ENCODE results near the gene GUCA2B. TPM values are rescaled to one million over a fixed set of nuclear protein-coding genes. Genes with fewer than 3 reads are reported as not detected.
A peak's percentile ranks its signal among the peaks of the same experiment; 100 is the strongest.

GUCA2B gene
- total and polyA plus RNA-seq, 5 experiments from 2014 or later: not detected

GRCh38 chr1:42163536-42164503 is 10.6 kb downstream of the GUCA2B start:
- H3K27ac Mint-ChIP-seq: no peak overlapping the region
- no peak overlapping the region for H3K4me3 Mint-ChIP-seq
- DNase-seq: no peak
- peaks cover 2 to 8% (median 2%) of the 10 kb centered on the region in 3 donors for H3K36me3 Mint-ChIP-seq
- H3K27me3 Mint-ChIP-seq: peaks cover 3 to 32% (median 15%) of the 10 kb centered on the region in 5 donors
- peaks cover 0 to 5% (median 2%) of the 10 kb centered on the region in 4 donors for H3K4me1 Mint-ChIP-seq
- POLR2A ChIA-PET: no interaction called here
- H3K9me3 Mint-ChIP-seq: peaks cover 0 to 14% (median 8%) of the 10 kb centered on the region in 9 donors
- no peak for ATAC-seq

- Mint-ChIP-seq H3K27ac (no peak within 1 kb of the TSS), H3K9me3 (peaks cover 0 to 14% (median 8%) of the 10 kb centered on the region in 9 donors), H3K36me3 (peaks cover 2 to 8% (median 2%) of the 10 kb centered on the region in 3 donors), H3K4me1 (peaks cover 0 to 5% (median 2%) of the 10 kb centered on the region in 4 donors), H3K4me3 (no peak within 1 kb of the TSS), H3K27me3 (peaks cover 3 to 29% (median 15%) of the 10 kb centered on the region in 5 donors)
- DNase-seq (no peak), ATAC-seq (no peak)
- POLR2A ChIA-PET: no interaction called here
These were observed 11.6 kb downstream of the GUCA2B start, which contains the start of gene GUCA2A for GRCh38 chr1:42164551-42165420. GUCA2A (minus strand) TSS chr1:42164745; CDS start chr1:42164712, 33 bp downstream.

GRCh38 chr1:42165511-42166210 is 12.5 kb downstream of the GUCA2B start:
- peaks cover 0 to 9% (median 7%) of the 10 kb centered on the region in 9 donors for H3K9me3 Mint-ChIP-seq
- ATAC-seq: no peak
- POLR2A ChIA-PET: no interaction called here
- peaks cover 3 to 29% (median 15%) of the 10 kb centered on the region in 5 donors for H3K27me3 Mint-ChIP-seq
- H3K4me3 Mint-ChIP-seq: no peak overlapping the region
- peaks cover 2 to 6% (median 2%) of the 10 kb centered on the region in 3 donors for H3K36me3 Mint-ChIP-seq
- peak overlapping the region in 1 of 10 donors; percentile 23 for H3K27ac Mint-ChIP-seq
- peaks cover 0 to 5% (median 2%) of the 10 kb centered on the region in 4 donors for H3K4me1 Mint-ChIP-seq
- DNase-seq: no peak

GRCh38 chr1:42167611-42168390 is 14.6 kb downstream of the GUCA2B start:
- H3K36me3 Mint-ChIP-seq: no peaks in the 10 kb centered on the region
- no peaks in the 10 kb centered on the region for H3K9me3 Mint-ChIP-seq
- peaks cover 0 to 7% (median under 1%) of the 10 kb centered on the region in 4 donors for H3K4me1 Mint-ChIP-seq
- H3K4me3 Mint-ChIP-seq: no peak overlapping the region
- peaks cover 0 to 25% (median 15%) of the 10 kb centered on the region in 5 donors for H3K27me3 Mint-ChIP-seq
- ATAC-seq (no peak), DNase-seq (no peak)
- POLR2A ChIA-PET: no interaction called here
- H3K27ac Mint-ChIP-seq: peak overlapping the region in 1 of 10 donors; percentile 18

GRCh38 chr1:42168391-42168670 is 15.1 kb downstream of the GUCA2B start:
- no peak overlapping the region for H3K27ac Mint-ChIP-seq
- H3K4me3 Mint-ChIP-seq: no peak overlapping the region
- DNase-seq (no peak), ATAC-seq (no peak)
- no peaks in the 10 kb centered on the region for H3K9me3 Mint-ChIP-seq
- H3K36me3 Mint-ChIP-seq: no peaks in the 10 kb centered on the region
- POLR2A ChIA-PET: no interaction called here
- H3K4me1 Mint-ChIP-seq: peaks cover 0 to 7% (median 2%) of the 10 kb centered on the region in 4 donors
- H3K27me3 Mint-ChIP-seq: peaks cover 0 to 22% (median 15%) of the 10 kb centered on the region in 5 donors

- Mint-ChIP-seq H3K36me3 (no peaks in the 10 kb centered on the region), H3K4me3 (no peak overlapping the region), H3K27me3 (peaks cover 0 to 22% (median 15%) of the 10 kb centered on the region in 5 donors), H3K4me1 (peaks cover 0 to 7% (median 3%) of the 10 kb centered on the region in 4 donors), H3K27ac (no peak overlapping the region), H3K9me3 (no peaks in the 10 kb centered on the region)
- ATAC-seq (no peak), DNase-seq (no peak)
- POLR2A ChIA-PET: no interaction called here
These were observed 15.6 kb downstream of the GUCA2B start for GRCh38 chr1:42168763-42169162.

GRCh38 chr1:42170779-42171621 is 17.8 kb downstream of the GUCA2B start:
- peak overlapping the region in 4 of 10 donors; percentile 12 to 73 (median 33) for H3K27ac Mint-ChIP-seq
- ATAC-seq (no peak), DNase-seq (no peak)
- peak overlapping the region in 1 of 10 donors; percentile 34 for H3K4me3 Mint-ChIP-seq
- peaks cover 0 to 22% (median 11%) of the 10 kb centered on the region in 5 donors for H3K27me3 Mint-ChIP-seq
- no peaks in the 10 kb centered on the region for H3K9me3 Mint-ChIP-seq
- H3K36me3 Mint-ChIP-seq: no peaks in the 10 kb centered on the region
- H3K4me1 Mint-ChIP-seq: peaks cover 0 to 7% (median 3%) of the 10 kb centered on the region in 4 donors
- POLR2A ChIA-PET: no interaction called here

GRCh38 chr1:42171679-42172266 is 18.6 kb downstream of the GUCA2B start:
- DNase-seq (no peak), ATAC-seq (no peak)
- POLR2A ChIA-PET: no interaction called here
- Mint-ChIP-seq H3K36me3 (peaks cover 0 to 2% (median 0%) of the 10 kb centered on the region in 3 donors), H3K27me3 (peaks cover 0 to 18% (median 4%) of the 10 kb centered on the region in 5 donors), H3K4me3 (no peak overlapping the region), H3K9me3 (no peaks in the 10 kb centered on the region), H3K4me1 (peaks cover 0 to 6% (median 3%) of the 10 kb centered on the region in 4 donors), H3K27ac (peak overlapping the region in 2 of 10 donors; percentile 73 to 87)

GRCh38 chr1:42172381-42173133 is 19.3 kb downstream of the GUCA2B start:
- H3K36me3 Mint-ChIP-seq: peaks cover 0 to 4% (median 0%) of the 10 kb centered on the region in 3 donors
- no peaks in the 10 kb centered on the region for H3K9me3 Mint-ChIP-seq
- no peak overlapping the region for H3K4me3 Mint-ChIP-seq
- POLR2A ChIA-PET: interaction anchor here (1.0 kb wide), 1 partner anchor 161 kb away, joined by 3 read pairs; no protein-coding TSS in a partner anchor
- ATAC-seq (peak in 1 of 2 donors; percentile 9), DNase-seq (no peak)
- peaks cover 0 to 10% (median 4%) of the 10 kb centered on the region in 5 donors for H3K27me3 Mint-ChIP-seq
- H3K27ac Mint-ChIP-seq: peak overlapping the region in 1 of 10 donors; percentile 71
- peaks cover 0 to 8% (median 3%) of the 10 kb centered on the region in 4 donors for H3K4me1 Mint-ChIP-seq
